Thyroid gland (tissue), 4 donors: ENCODE data around the gene SUPT20H.

Source experiments
- CTCF ChIP-seq, 6 experiments: fragments of 200-600 bp in 3 of 6; fragments of 450-650 bp in 3 of 6; sonication (generic) in 3 of 6; IDR thresholded peaks; one replicate each; pipeline ENCODE4 v1.5.1; 2016 to 2019; ENCODE audit warnings: antibody characterized with exemption in 6 of 6, mild to moderate bottlenecking in 2 of 6, inconsistent platforms in 1 of 6, moderate library complexity in 1 of 6
- POLR2A ChIP-seq, 2 donors: fragments of 450-650 bp; IDR thresholded peaks; one replicate each; pipeline ENCODE4 v1.6.1; 2017; ENCODE audit warnings: antibody characterized with exemption in 2 of 2, mild to moderate bottlenecking in 2 of 2, moderate library complexity in 1 of 2

- TF ChIP-seq CTCF (IDR thresholded peaks at IDR 0.05) (no peak), POLR2A (IDR thresholded peaks at IDR 0.05) (no peak)
Measured at GRCh38 chr13:36997716-36998427, 61.6 kb downstream of the SUPT20H start.
